HepG2 (cell line): Measurements from ENCODE around the gene FAM24A. TPM values are rescaled to one million over a fixed set of nuclear protein-coding genes. Genes with fewer than 3 reads are reported as not detected.
A peak's percentile ranks its signal among the peaks of the same experiment; 100 is the strongest.

ENCODE experiments used
- ARNTL ChIP-seq: sonication (generic); formaldehyde crosslinking; IDR thresholded peaks from 2 replicates; pipeline ENCODE4 v1.4.0; 2020; ENCODE audit warnings: mild to moderate bottlenecking, missing genetic modification reagents
- ATF7-NPFF ChIP-seq: sonication (generic); formaldehyde crosslinking; IDR thresholded peaks from 2 replicates; pipeline ENCODE4 v1.8.1; 2023; ENCODE audit warnings: mild to moderate bottlenecking, low read depth, missing genetic modification reagents, moderate library complexity
- CBX1 ChIP-seq: IDR thresholded peaks from one replicate; pipeline ENCODE4 v1.6.1; 2016; ENCODE audit warnings: antibody characterized with exemption, low read depth
- MIER3 ChIP-seq: IDR thresholded peaks from 2 replicates; pipeline ENCODE4 v1.6.1; 2016; ENCODE audit warnings: missing compliant biosample characterization, borderline replicate concordance
- MLLT10 ChIP-seq: sonication (generic); formaldehyde crosslinking; IDR thresholded peaks from 2 replicates; pipeline ENCODE4 v1.4.0; 2020; ENCODE audit warnings: missing genetic modification reagents
- ONECUT2 ChIP-seq: sonication (generic); formaldehyde crosslinking; IDR thresholded peaks from 2 replicates; pipeline ENCODE4 v1.4.0; 2020; ENCODE audit warnings: missing genetic modification reagents
- PRPF4 ChIP-seq: fragments of 200-400 bp; formaldehyde crosslinking; IDR thresholded peaks from 2 replicates; pipeline ENCODE4 v1.6.1; 2016; ENCODE audit warnings: low read length, low read depth; ENCODE audit not compliant: poor library complexity, severe bottlenecking
- RAD21 ChIP-seq: fragments of 450-650 bp; formaldehyde crosslinking; IDR thresholded peaks from 2 replicates; pipeline ENCODE4 v1.5.0; 2020; ENCODE audit warnings: mild to moderate bottlenecking
- RNF2 ChIP-seq: fragments of 450-650 bp; conservative IDR thresholded peaks from 2 replicates; pipeline ENCODE4 v1.6.1; 2016; ENCODE audit warnings: low read depth
- SCMH1 ChIP-seq: sonication (generic); formaldehyde crosslinking; IDR thresholded peaks from 2 replicates; pipeline ENCODE4 v1.9.0; 2021; ENCODE audit warnings: missing genetic modification reagents, mild to moderate bottlenecking, borderline replicate concordance
- SIX4 ChIP-seq: sonication (generic); formaldehyde crosslinking; IDR thresholded peaks from 2 replicates; pipeline ENCODE4 v1.4.0; 2020; ENCODE audit warnings: missing genetic modification reagents
- THAP11 ChIP-seq: IDR thresholded peaks from 2 replicates; pipeline ENCODE4 v1.6.1; 2016; ENCODE audit warnings: missing biosample characterization, missing genetic modification reagents
- ZNF124 ChIP-seq: sonication (generic); formaldehyde crosslinking; IDR thresholded peaks from 2 replicates; pipeline ENCODE4 v1.4.0; 2020; ENCODE audit warnings: missing genetic modification reagents
- ZNF138 ChIP-seq: sonication (generic); formaldehyde crosslinking; IDR thresholded peaks from 2 replicates; pipeline ENCODE4 v1.5.0; 2020; ENCODE audit warnings: mild to moderate bottlenecking, low read depth, missing genetic modification reagents
- ZNF234 ChIP-seq: sonication (generic); formaldehyde crosslinking; conservative IDR thresholded peaks from 2 replicates; pipeline ENCODE4 v1.5.1; 2020; ENCODE audit warnings: mild to moderate bottlenecking, missing genetic modification reagents
- ZNF510 ChIP-seq: sonication (generic); formaldehyde crosslinking; IDR thresholded peaks from 2 replicates; pipeline ENCODE4 v1.4.0; 2020; ENCODE audit warnings: low read depth, mild to moderate bottlenecking, missing genetic modification reagents
- ZNF567 ChIP-seq: sonication (generic); formaldehyde crosslinking; IDR thresholded peaks from 2 replicates; pipeline ENCODE4 v1.8.1; 2023; ENCODE audit warnings: mild to moderate bottlenecking, missing genetic modification reagents, borderline replicate concordance
- ZNF672 ChIP-seq: sonication (generic); formaldehyde crosslinking; IDR thresholded peaks from 2 replicates; pipeline ENCODE4 v1.8.1; 2022; ENCODE audit warnings: missing genetic modification reagents
- ZNF749 ChIP-seq: sonication (generic); formaldehyde crosslinking; IDR thresholded peaks from 2 replicates; pipeline ENCODE4 v1.8.0; 2022; ENCODE audit warnings: mild to moderate bottlenecking, missing genetic modification reagents, moderate library complexity, borderline replicate concordance
- ZNF75D ChIP-seq: sonication (generic); formaldehyde crosslinking; IDR thresholded peaks from 2 replicates; pipeline ENCODE4 v1.8.1; 2023; ENCODE audit warnings: missing genetic modification reagents, mild to moderate bottlenecking, borderline replicate concordance
- ZNF766 ChIP-seq: sonication (generic); formaldehyde crosslinking; IDR thresholded peaks from 2 replicates; pipeline ENCODE4 v1.5.0; 2020; ENCODE audit warnings: missing genetic modification reagents, borderline replicate concordance
- ZNF792 ChIP-seq: IDR thresholded peaks from 2 replicates; pipeline ENCODE4 v1.6.1; 2016
- polyA plus RNA-seq, 8 experiments: library from polyadenylated mRNA; depleted of rRNA in 3 of 8; stranded (reverse) in 7 of 8; unstranded in 1 of 8; fragments of >200 nt; fragmentation: Illumina TruSeq in 4 of 8; extraction: Trizol in 4 of 8; gene quantifications; 2 replicates each; pipeline versions ENCODE4 v1.2.1 to v1.2.3, GENCODE V29; 2011 to 2016; ENCODE audit warnings: low read depth in 4 of 8, missing spikeins in 1 of 8, mixed read lengths in 1 of 8; ENCODE audit not compliant: insufficient read depth in 1 of 8
- total RNA-seq, 5 experiments: library from RNA; depleted of rRNA; stranded (reverse); fragments of >200 nt; fragmentation: Illumina TruSeq; extraction: Trizol; gene quantifications; 2 replicates each; pipeline ENCODE4 v1.2.3, GENCODE V29; 2016; ENCODE audit warnings: low read depth in 1 of 5
- TF ChIP-seq, protein P1 (sequence below): sonication (generic); formaldehyde crosslinking; conservative IDR thresholded peaks from 2 replicates; pipeline ENCODE4 v1.8.0; 2022; ENCODE audit warnings: missing genetic modification reagents
- TF ChIP-seq, protein P2 (sequence below): sonication (generic); formaldehyde crosslinking; IDR thresholded peaks from 2 replicates; pipeline ENCODE4 v1.4.0; 2020; ENCODE audit warnings: missing genetic modification reagents
- TF ChIP-seq, protein P3 (sequence below): IDR thresholded peaks from 2 replicates; pipeline ENCODE4 v1.6.1; 2012; ENCODE audit warnings: low read depth, low read length, improper control_type of control experiment

FAM24A gene
- total and polyA plus RNA-seq, 2 of the 13 experiments (the other 11 are each of a cell fraction or from before 2014, with no cell fraction given): not detected

DNA sequence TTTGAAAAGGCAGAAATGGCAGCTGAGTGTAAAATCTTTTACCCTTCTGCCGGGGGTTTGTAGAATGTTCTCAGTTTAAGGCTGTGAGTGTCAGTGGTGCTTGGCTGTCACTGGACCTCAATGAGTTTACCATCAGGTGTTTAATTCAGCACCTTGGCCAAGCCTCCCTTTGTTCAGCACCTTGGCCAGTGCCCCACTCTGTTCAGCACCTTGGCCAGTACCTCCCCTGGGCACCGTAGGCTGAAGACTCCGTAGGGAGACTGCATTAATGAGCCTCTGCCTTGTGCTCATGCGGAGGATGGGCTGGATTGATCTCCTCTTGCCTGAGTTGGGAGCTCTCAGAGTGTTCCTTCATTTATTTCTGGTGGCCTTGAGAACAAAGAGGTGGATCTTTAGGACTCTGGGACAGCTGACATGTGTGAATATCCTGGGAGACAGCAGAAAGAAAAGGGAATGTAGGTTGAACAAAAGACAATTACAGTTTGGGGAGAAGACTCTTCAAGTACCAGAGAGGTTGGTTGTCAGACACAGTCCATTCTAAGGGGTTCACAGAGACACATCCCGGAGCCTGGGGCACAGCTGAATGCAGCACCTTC, 1.6 kb downstream of the FAM24A start (continued):
- TF ChIP-seq ARNTL (peak; percentile 98), ZNF138 (CRISPR knock-in tag) (peak; percentile 100), ZNF672 (CRISPR knock-in tag) (peak; percentile 95), THAP11 (CRISPR knock-in tag) (peak; percentile 91), ZNF766 (CRISPR knock-in tag) (peak; percentile 100), MLLT10 (peak; percentile 100), ZNF124 (peak; percentile 100), ZNF792 (CRISPR knock-in tag) (peak; percentile 100), ZNF234 (CRISPR knock-in tag) (peak; percentile 100), RAD21 (CRISPR knock-in tag) (peak; percentile 34; the same call in 1 of the 2 replicates), RNF2 (no peak), MIER3 (peak; percentile 100), ZNF749 (CRISPR knock-in tag) (peak; percentile 100), PRPF4 (no peak), CBX1 (no peak), ZNF510 (CRISPR knock-in tag) (peak; percentile 100), ZNF75D (CRISPR knock-in tag) (peak; percentile 99), SCMH1 (CRISPR knock-in tag) (peak; percentile 94), SIX4 (CRISPR knock-in tag) (peak; percentile 99), ONECUT2 (CRISPR knock-in tag) (peak; percentile 95), ATF7-NPFF (CRISPR knock-in tag) (peak; percentile 100), ZNF567 (peak; percentile 84; the same call in 1 of the 2 replicates)
- TF ChIP-seq, protein P1, sequence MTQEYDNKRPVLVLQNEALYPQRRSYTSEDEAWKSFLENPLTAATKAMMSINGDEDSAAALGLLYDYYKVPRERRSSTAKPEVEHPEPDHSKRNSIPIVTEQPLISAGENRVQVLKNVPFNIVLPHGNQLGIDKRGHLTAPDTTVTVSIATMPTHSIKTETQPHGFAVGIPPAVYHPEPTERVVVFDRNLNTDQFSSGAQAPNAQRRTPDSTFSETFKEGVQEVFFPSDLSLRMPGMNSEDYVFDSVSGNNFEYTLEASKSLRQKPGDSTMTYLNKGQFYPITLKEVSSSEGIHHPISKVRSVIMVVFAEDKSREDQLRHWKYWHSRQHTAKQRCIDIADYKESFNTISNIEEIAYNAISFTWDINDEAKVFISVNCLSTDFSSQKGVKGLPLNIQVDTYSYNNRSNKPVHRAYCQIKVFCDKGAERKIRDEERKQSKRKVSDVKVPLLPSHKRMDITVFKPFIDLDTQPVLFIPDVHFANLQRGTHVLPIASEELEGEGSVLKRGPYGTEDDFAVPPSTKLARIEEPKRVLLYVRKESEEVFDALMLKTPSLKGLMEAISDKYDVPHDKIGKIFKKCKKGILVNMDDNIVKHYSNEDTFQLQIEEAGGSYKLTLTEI (CRISPR knock-in tag): peak; percentile 82; the same call in 1 of the 2 replicates
- TF ChIP-seq, protein P2, sequence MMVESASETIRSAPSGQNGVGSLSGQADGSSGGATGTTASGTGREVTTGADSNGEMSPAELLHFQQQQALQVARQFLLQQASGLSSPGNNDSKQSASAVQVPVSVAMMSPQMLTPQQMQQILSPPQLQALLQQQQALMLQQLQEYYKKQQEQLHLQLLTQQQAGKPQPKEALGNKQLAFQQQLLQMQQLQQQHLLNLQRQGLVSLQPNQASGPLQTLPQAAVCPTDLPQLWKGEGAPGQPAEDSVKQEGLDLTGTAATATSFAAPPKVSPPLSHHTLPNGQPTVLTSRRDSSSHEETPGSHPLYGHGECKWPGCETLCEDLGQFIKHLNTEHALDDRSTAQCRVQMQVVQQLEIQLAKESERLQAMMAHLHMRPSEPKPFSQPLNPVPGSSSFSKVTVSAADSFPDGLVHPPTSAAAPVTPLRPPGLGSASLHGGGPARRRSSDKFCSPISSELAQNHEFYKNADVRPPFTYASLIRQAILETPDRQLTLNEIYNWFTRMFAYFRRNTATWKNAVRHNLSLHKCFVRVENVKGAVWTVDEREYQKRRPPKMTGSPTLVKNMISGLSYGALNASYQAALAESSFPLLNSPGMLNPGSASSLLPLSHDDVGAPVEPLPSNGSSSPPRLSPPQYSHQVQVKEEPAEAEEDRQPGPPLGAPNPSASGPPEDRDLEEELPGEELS (CRISPR knock-in tag): peak; percentile 93
- TF ChIP-seq, protein P3, sequence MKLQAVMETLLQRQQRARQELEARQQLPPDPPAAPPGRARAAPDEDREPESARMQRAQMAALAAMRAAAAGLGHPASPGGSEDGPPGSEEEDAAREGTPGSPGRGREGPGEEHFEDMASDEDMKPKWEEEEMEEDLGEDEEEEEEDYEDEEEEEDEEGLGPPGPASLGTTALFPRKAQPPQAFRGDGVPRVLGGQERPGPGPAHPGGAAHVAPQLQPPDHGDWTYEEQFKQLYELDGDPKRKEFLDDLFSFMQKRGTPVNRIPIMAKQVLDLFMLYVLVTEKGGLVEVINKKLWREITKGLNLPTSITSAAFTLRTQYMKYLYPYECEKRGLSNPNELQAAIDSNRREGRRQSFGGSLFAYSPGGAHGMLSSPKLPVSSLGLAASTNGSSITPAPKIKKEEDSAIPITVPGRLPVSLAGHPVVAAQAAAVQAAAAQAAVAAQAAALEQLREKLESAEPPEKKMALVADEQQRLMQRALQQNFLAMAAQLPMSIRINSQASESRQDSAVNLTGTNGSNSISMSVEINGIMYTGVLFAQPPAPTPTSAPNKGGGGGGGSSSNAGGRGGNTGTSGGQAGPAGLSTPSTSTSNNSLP: no peak
